ENCODE results near the gene IL1RN. TPM values are rescaled to one million over a fixed set of nuclear protein-coding genes. Genes with fewer than 3 reads are reported as not detected.

IL1RN gene
- polyA plus RNA-seq, 1 donor = 0.39 TPM

GRCh38 chr2:113166187-113166645, 38.8 kb downstream of the IL1RN start:
- Histone ChIP-seq H3K36me3 (ENCODE audit: control insufficient read depth, insufficient read depth, low read length) (no peaks in the 10 kb centered on the region), H3K27me3 (ENCODE audit: control insufficient read depth, insufficient read depth, low read length) (no peaks in the 10 kb centered on the region), H3K27ac (ENCODE audit: low read length) (no peak overlapping the region), H3K4me3 (ENCODE audit: low read length) (no peak overlapping the region), H3K4me1 (ENCODE audit: control insufficient read depth, insufficient read depth, low read length) (peaks cover 35% of the 10 kb centered on the region), H3K9me3 (ENCODE audit: control insufficient read depth, low read depth, low read length) (no peaks in the 10 kb centered on the region)
- no peak for DNase-seq
- no CpG with 5 or more reads among the region's 7 CpGs for WGBS (ENCODE audit: insufficient coverage, low lambda C conversion rate)

GRCh38 chr2:113167115-113167932, 39.9 kb downstream of the IL1RN start:
- no peaks in the 10 kb centered on the region for H3K9me3 ChIP-seq (ENCODE audit: control insufficient read depth, low read depth, low read length)

GRCh38 chr2:113167962-113168340, 40.6 kb downstream of the IL1RN start:
- 100% methylated on average over 1 of the region's 6 CpGs for WGBS (ENCODE audit: insufficient coverage, low lambda C conversion rate)
- DNase-seq = peak in 1 of 2 donors; percentile 14
- no peak overlapping the region for H3K4me3 ChIP-seq (ENCODE audit: low read length)
- H3K27me3 ChIP-seq (ENCODE audit: control insufficient read depth, insufficient read depth, low read length) = no peaks in the 10 kb centered on the region
- peak overlapping the region; percentile 93 for H3K27ac ChIP-seq (ENCODE audit: low read length)
- no peaks in the 10 kb centered on the region for H3K36me3 ChIP-seq (ENCODE audit: control insufficient read depth, insufficient read depth, low read length)
- H3K4me1 ChIP-seq (ENCODE audit: control insufficient read depth, insufficient read depth, low read length) = peaks cover 40% of the 10 kb centered on the region
- no peaks in the 10 kb centered on the region for H3K9me3 ChIP-seq (ENCODE audit: control insufficient read depth, low read depth, low read length)

More at GRCh38 chr2:113167115-113167932, 39.9 kb downstream of the IL1RN start:
- H3K4me1 ChIP-seq (ENCODE audit: control insufficient read depth, insufficient read depth, low read length) = peaks cover 35% of the 10 kb centered on the region
- H3K27me3 ChIP-seq (ENCODE audit: control insufficient read depth, insufficient read depth, low read length) = no peaks in the 10 kb centered on the region
- no peaks in the 10 kb centered on the region for H3K36me3 ChIP-seq (ENCODE audit: control insufficient read depth, insufficient read depth, low read length)
- WGBS (ENCODE audit: insufficient coverage, low lambda C conversion rate) = no CpG with 5 or more reads among the region's 12 CpGs
- H3K4me3 ChIP-seq (ENCODE audit: low read length) = peak overlapping the region; percentile 11
- H3K27ac ChIP-seq (ENCODE audit: low read length) = peak overlapping the region; percentile 93
- DNase-seq = peak; percentile 86 to 92

- no peaks in the 10 kb centered on the region for H3K27me3 ChIP-seq (ENCODE audit: control insufficient read depth, insufficient read depth, low read length)
- H3K27ac ChIP-seq (ENCODE audit: low read length) = no peak overlapping the region
- H3K36me3 ChIP-seq (ENCODE audit: control insufficient read depth, insufficient read depth, low read length) = no peaks in the 10 kb centered on the region
- H3K4me1 ChIP-seq (ENCODE audit: control insufficient read depth, insufficient read depth, low read length) = peaks cover 41% of the 10 kb centered on the region
- 80% methylated on average over 1 of the region's 8 CpGs for WGBS (ENCODE audit: insufficient coverage, low lambda C conversion rate)
- DNase-seq = no peak
- H3K4me3 ChIP-seq (ENCODE audit: low read length) = no peak overlapping the region
- no peaks in the 10 kb centered on the region for H3K9me3 ChIP-seq (ENCODE audit: control insufficient read depth, low read depth, low read length)
Measured at GRCh38 chr2:113169002-113169530, 41.7 kb downstream of the IL1RN start.

- no peak for DNase-seq
- WGBS (ENCODE audit: insufficient coverage, low lambda C conversion rate) = no CpG with 5 or more reads among the region's 3 CpGs
- Histone ChIP-seq H3K27ac (ENCODE audit: low read length) (no peak overlapping the region), H3K4me3 (ENCODE audit: low read length) (no peak overlapping the region), H3K9me3 (ENCODE audit: control insufficient read depth, low read depth, low read length) (no peaks in the 10 kb centered on the region), H3K27me3 (ENCODE audit: control insufficient read depth, insufficient read depth, low read length) (no peaks in the 10 kb centered on the region), H3K4me1 (ENCODE audit: control insufficient read depth, insufficient read depth, low read length) (peaks cover 36% of the 10 kb centered on the region), H3K36me3 (ENCODE audit: control insufficient read depth, insufficient read depth, low read length) (no peaks in the 10 kb centered on the region)
Measured at GRCh38 chr2:113169586-113169985, 42.2 kb downstream of the IL1RN start.

- Histone ChIP-seq H3K27ac (ENCODE audit: low read length) (no peak overlapping the region), H3K4me1 (ENCODE audit: control insufficient read depth, insufficient read depth, low read length) (peaks cover 23% of the 10 kb centered on the region), H3K4me3 (ENCODE audit: low read length) (no peak overlapping the region), H3K36me3 (ENCODE audit: control insufficient read depth, insufficient read depth, low read length) (no peaks in the 10 kb centered on the region), H3K9me3 (ENCODE audit: control insufficient read depth, low read depth, low read length) (no peaks in the 10 kb centered on the region), H3K27me3 (ENCODE audit: control insufficient read depth, insufficient read depth, low read length) (no peaks in the 10 kb centered on the region)
- WGBS (ENCODE audit: insufficient coverage, low lambda C conversion rate) = 100% methylated on average over 1 of the region's 8 CpGs
- DNase-seq = no peak
Measured at GRCh38 chr2:113171334-113172075, 44.1 kb downstream of the IL1RN start.

GRCh38 chr2:113172721-113173541, 45.5 kb downstream of the IL1RN start:
- peak in 1 of 2 donors; percentile 31 for DNase-seq
- H3K4me3 ChIP-seq (ENCODE audit: low read length) = no peak overlapping the region
- no peaks in the 10 kb centered on the region for H3K27me3 ChIP-seq (ENCODE audit: control insufficient read depth, insufficient read depth, low read length)
- H3K4me1 ChIP-seq (ENCODE audit: control insufficient read depth, insufficient read depth, low read length) = peaks cover 10% of the 10 kb centered on the region
- no peak overlapping the region for H3K27ac ChIP-seq (ENCODE audit: low read length)
- WGBS (ENCODE audit: insufficient coverage, low lambda C conversion rate) = 100% methylated on average over 1 of the region's 16 CpGs
- no peaks in the 10 kb centered on the region for H3K36me3 ChIP-seq (ENCODE audit: control insufficient read depth, insufficient read depth, low read length)
- H3K9me3 ChIP-seq (ENCODE audit: control insufficient read depth, low read depth, low read length) = no peaks in the 10 kb centered on the region

GRCh38 chr2:113173542-113174375, 46.4 kb downstream of the IL1RN start, which contains the start of gene PSD4:
Gene PSD4, plus strand, starts transcription at chr2:113173971. Its CDS starts 8,486 bp downstream, at chr2:113182457.
- no CpG with 5 or more reads among the region's 14 CpGs for WGBS (ENCODE audit: insufficient coverage, low lambda C conversion rate)
- H3K4me3 ChIP-seq (ENCODE audit: low read length) = peak within 1 kb of the TSS; percentile 13

GRCh38 chr2:113174376-113174750, 47.0 kb downstream of the IL1RN start:
- Histone ChIP-seq H3K9me3 (ENCODE audit: control insufficient read depth, low read depth, low read length) (no peaks in the 10 kb centered on the region), H3K4me3 (ENCODE audit: low read length) (no peak overlapping the region), H3K27ac (ENCODE audit: low read length) (no peak overlapping the region), H3K27me3 (ENCODE audit: control insufficient read depth, insufficient read depth, low read length) (no peaks in the 10 kb centered on the region), H3K4me1 (ENCODE audit: control insufficient read depth, insufficient read depth, low read length) (peaks cover 7% of the 10 kb centered on the region), H3K36me3 (ENCODE audit: control insufficient read depth, insufficient read depth, low read length) (no peaks in the 10 kb centered on the region)
- no peak for DNase-seq
- WGBS (ENCODE audit: insufficient coverage, low lambda C conversion rate) = no CpG with 5 or more reads among the region's 3 CpGs

More at GRCh38 chr2:113173542-113174375, 46.4 kb downstream of the IL1RN start, which contains the start of gene PSD4:
- no peaks in the 10 kb centered on the region for H3K27me3 ChIP-seq (ENCODE audit: control insufficient read depth, insufficient read depth, low read length)
- H3K27ac ChIP-seq (ENCODE audit: low read length) = no peak within 1 kb of the TSS
- no peaks in the 10 kb centered on the region for H3K9me3 ChIP-seq (ENCODE audit: control insufficient read depth, low read depth, low read length)
- DNase-seq = peak in 1 of 2 donors; percentile 28
- H3K4me1 ChIP-seq (ENCODE audit: control insufficient read depth, insufficient read depth, low read length) = peaks cover 7% of the 10 kb centered on the region
- H3K36me3 ChIP-seq (ENCODE audit: control insufficient read depth, insufficient read depth, low read length) = no peaks in the 10 kb centered on the region

All from large intestine (tissue), 3 donors.